Heart left ventricle (tissue), 16 donors: Measurements from ENCODE around the gene LAT. TPM values are rescaled to one million over a fixed set of nuclear protein-coding genes. Genes with fewer than 3 reads are reported as not detected.
A peak's percentile ranks its signal among the peaks of the same experiment; 100 is the strongest.

Experiments used
- ATAC-seq, 4 donors: fragments of 200-7000 bp; cut with Tn5 transposase; one replicate each; pipeline ENCODE4 v1.9.1; 2020 to 2022; ENCODE audit warnings: moderate library complexity in 4 of 4, mild to moderate bottlenecking in 3 of 4, moderate number of reproducible peaks in 1 of 4
- DNase-seq, 5 donors: peaks; one replicate each; pipeline ENCODE4 v3.0.0-alpha.2; 2020
- H3K27ac ChIP-seq, 12 donors: fragments of 200-600 bp; sonication (generic) in 4 of 12; one replicate each; pipeline versions ENCODE4 v1.5.0 to v1.8.0; 2016 to 2022; ENCODE audit warnings: mild to moderate bottlenecking in 2 of 12
- H3K27me3 ChIP-seq, 9 donors: fragments of 200-600 bp; sonication (generic) in 2 of 9; one replicate each; pipeline versions ENCODE4 v1.5.1 to v1.8.0; 2016 to 2022; ENCODE audit warnings: mild to moderate bottlenecking in 3 of 9
- H3K36me3 ChIP-seq, 9 donors: fragments of 200-600 bp; sonication (generic) in 2 of 9; one replicate each; pipeline versions ENCODE4 v1.5.0 to v1.8.0; 2018 to 2022; ENCODE audit warnings: mild to moderate bottlenecking in 2 of 9
- H3K4me1 ChIP-seq, 12 donors: fragments of 200-600 bp; sonication (generic) in 4 of 12; one replicate each; pipeline versions ENCODE4 v1.5.0 to v1.8.0; 2016 to 2022; ENCODE audit warnings: mild to moderate bottlenecking in 3 of 12
- H3K4me3 ChIP-seq, 12 donors: fragments of 200-600 bp; sonication (generic) in 4 of 12; one replicate each; pipeline versions ENCODE4 v1.5.0 to v1.8.0; 2017 to 2022; ENCODE audit warnings: mild to moderate bottlenecking in 9 of 12, moderate library complexity in 4 of 12
- H3K9me3 ChIP-seq, 12 donors: fragments of 200-600 bp; sonication (generic) in 4 of 12; one replicate each; pipeline versions ENCODE4 v1.5.0 to v1.8.0; 2016 to 2022; ENCODE audit warnings: mild to moderate bottlenecking in 1 of 12
- POLR2A ChIP-seq, 2 donors: fragments of 450-650 bp; IDR thresholded peaks; one replicate each; pipeline ENCODE4 v1.6.1; 2017; ENCODE audit warnings: antibody characterized with exemption in 2 of 2, mild to moderate bottlenecking in 2 of 2, moderate library complexity in 2 of 2
- WGBS, 4 donors: extraction: QIAGEN DNeasy Blood & Tissue Kit in 2 of 4; methylation state at CpG; one replicate each; pipeline versions ENCODE4 v1.1.5 to v1.1.7; 2013 to 2018; 5-methylcytosine and 5-hydroxymethylcytosine counted together
- intact Hi-C, 10 donors: fragments of 100-400 bp; cut with DNase I; formaldehyde crosslinking; loops; one replicate each; pipeline versions ENCODE4 v1.11.1 to v1.14.2; 2022
- polyA plus RNA-seq, 2 donors: library from polyadenylated mRNA; stranded (reverse); fragments of 200-250 nt; gene quantifications; one replicate each; pipeline ENCODE4 v1.2.3, GENCODE V29; 2013
- total RNA-seq, 9 donors: library from RNA; depleted of rRNA in 2 of 9; stranded (reverse); fragments of >200 nt in 2 of 9; fragmentation: NEBNext Ultra II Directional in 3 of 9; extraction: Animal tissue kit (Norgen Biotek cat#: 25700) in 3 of 9; gene quantifications; one replicate each; pipeline versions ENCODE4 v1.1.0 to v1.2.4, GENCODE V29; 2016 to 2023
- TF ChIP-seq, protein P1 (sequence below), 12 donors: fragments of 200-600 bp; sonication (generic) in 4 of 12; IDR thresholded peaks; one replicate each; pipeline versions ENCODE4 v1.5.0 to v1.8.0; 2018 to 2022; ENCODE audit warnings: antibody characterized with exemption in 12 of 12, mild to moderate bottlenecking in 5 of 12
- donor health status: ischemic (EF 13 %, LVEDD 7.1; RV severe dilation, severe dysfunction).
- donor health status: healthy with polysubstance abuse.
- donor health status: DM: no; HTN: yes; CAD: no.
- donor health status: DM: no; HTN: no; CAD: no.
- donor health status: ischemic (EF 25% LVEDD 6.9; RV normal size, moderate dysfunction).
- donor health status: ischemic (EF 25% LVEDD 5.7; RV mildly dilated, moderate dysfunction).
- donor health status: healthy.
- donor health status: DM: yes; HTN: yes; CAD: no.
- donor health status: ischemic (EF 35%, LVEDD 5.7; RV mildly dilated, moderate dysfunction).
- donor health status: nonischemic (EF 11% LVEDD 7.7; RV severe dilation, severe dysfunction).
- donor health status: DM: yes; HTN: yes; CAD: no.
- donor health status: PGD.
- donor health status: ischemic (EF 29% LVEDD 5.4; RV normal size, mild dysfunction).
- donor health status: nonischemic (EF 23%, LVEDD 6.1; RV moderate dilation, normal function).

The LAT gene
- total and polyA plus RNA-seq, 11 donors, result 0.62 to 7.7 (median 1.4) TPM; not detected in 1

DNA sequence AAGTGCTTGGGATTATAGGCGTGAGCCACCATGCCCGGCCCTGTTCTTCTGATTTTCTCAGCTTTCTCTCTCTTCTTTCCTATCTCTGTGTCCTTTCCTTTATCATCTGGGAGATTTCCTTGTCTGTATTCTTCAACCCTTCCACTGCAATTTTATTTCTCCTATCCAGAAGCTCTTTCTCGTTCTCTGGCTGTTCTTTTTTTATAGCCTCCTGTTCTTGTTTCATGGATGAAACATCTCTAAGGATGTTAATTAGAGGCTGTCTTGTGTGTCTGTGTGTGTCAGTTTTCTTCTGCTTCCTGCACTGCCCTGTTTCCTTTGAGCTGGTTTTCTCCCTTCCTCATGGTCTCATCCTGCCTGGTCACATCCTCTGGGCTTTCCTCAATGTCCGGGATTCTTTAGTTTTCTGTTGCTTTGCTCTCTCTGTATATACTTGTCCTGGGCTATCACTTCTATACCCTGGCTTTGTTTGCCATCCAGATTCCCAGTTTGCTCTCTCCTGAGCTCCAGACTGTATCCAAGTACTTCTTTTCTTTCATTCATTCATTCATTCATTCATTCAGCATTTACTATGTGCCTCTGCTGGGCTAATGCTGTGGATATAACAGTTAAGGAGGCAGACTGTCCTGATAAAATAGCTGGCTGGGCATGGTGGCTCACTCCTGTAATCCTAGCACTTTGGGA lies 2.5 kb downstream of the LAT start:
- Histone ChIP-seq H3K27me3 (no peaks in the 10 kb centered on the region), H3K4me1 (peaks cover 0 to 13% (median 0%) of the 10 kb centered on the region in 12 donors), H3K4me3 (peak overlapping the region in 1 of 12 donors; percentile 61), H3K27ac (no peak overlapping the region), H3K9me3 (peaks cover 0 to 12% (median 6%) of the 10 kb centered on the region in 12 donors), H3K36me3 (peaks cover 0 to 68% (median 39%) of the 10 kb centered on the region in 9 donors)
- intact Hi-C loops, result no loop called here
- ATAC-seq, result no peak
- DNase-seq, result no peak
- TF ChIP-seq, protein P1, sequence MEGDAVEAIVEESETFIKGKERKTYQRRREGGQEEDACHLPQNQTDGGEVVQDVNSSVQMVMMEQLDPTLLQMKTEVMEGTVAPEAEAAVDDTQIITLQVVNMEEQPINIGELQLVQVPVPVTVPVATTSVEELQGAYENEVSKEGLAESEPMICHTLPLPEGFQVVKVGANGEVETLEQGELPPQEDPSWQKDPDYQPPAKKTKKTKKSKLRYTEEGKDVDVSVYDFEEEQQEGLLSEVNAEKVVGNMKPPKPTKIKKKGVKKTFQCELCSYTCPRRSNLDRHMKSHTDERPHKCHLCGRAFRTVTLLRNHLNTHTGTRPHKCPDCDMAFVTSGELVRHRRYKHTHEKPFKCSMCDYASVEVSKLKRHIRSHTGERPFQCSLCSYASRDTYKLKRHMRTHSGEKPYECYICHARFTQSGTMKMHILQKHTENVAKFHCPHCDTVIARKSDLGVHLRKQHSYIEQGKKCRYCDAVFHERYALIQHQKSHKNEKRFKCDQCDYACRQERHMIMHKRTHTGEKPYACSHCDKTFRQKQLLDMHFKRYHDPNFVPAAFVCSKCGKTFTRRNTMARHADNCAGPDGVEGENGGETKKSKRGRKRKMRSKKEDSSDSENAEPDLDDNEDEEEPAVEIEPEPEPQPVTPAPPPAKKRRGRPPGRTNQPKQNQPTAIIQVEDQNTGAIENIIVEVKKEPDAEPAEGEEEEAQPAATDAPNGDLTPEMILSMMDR (IDR thresholded peaks at IDR 0.05), result no peak
- TF ChIP-seq POLR2A (IDR thresholded peaks at IDR 0.05), result no peak
- WGBS, 4 donors, result 97 to 98% (median 98%) methylated on average over 4 of the region's 4 CpGs

DNA sequence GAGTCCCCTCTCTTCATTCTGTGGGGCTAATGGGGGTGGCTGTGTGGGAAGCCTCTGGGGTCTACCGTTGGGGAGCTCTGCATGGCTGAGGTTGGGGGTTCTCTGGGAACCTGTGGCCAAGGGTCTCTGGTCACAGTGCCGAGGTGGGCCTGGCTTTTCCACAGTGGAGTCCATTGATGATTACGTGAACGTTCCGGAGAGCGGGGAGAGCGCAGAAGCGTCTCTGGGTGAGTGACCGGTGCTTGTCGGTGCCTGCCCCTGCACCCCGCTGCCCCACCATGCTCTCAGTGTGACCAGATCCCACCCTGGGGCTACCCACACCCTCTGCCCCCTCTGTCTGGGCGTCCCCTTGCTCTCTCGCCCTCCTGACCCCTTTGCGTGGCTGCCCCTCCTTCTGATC lies 4.5 kb downstream of the LAT start:
- no peak overlapping the region for H3K27ac ChIP-seq
- H3K9me3 ChIP-seq, result peaks cover 0 to 12% (median 6%) of the 10 kb centered on the region in 12 donors
- DNase-seq (no peak), ATAC-seq (no peak)
- intact Hi-C loops, result no loop called here
- TF ChIP-seq, protein P1 (IDR thresholded peaks at IDR 0.05), result no peak
- TF ChIP-seq POLR2A (IDR thresholded peaks at IDR 0.05), result no peak
- peaks cover 0 to 7% (median 0%) of the 10 kb centered on the region in 12 donors for H3K4me1 ChIP-seq
- peaks cover 0 to 48% (median 18%) of the 10 kb centered on the region in 9 donors for H3K36me3 ChIP-seq
- WGBS, 4 donors, result 93 to 97% (median 96%) methylated on average over 8 to 14 of the region's 14 CpGs
- H3K4me3 ChIP-seq, result no peak overlapping the region
- peaks cover 0 to 7% (median 0%) of the 10 kb centered on the region in 9 donors for H3K27me3 ChIP-seq

DNA sequence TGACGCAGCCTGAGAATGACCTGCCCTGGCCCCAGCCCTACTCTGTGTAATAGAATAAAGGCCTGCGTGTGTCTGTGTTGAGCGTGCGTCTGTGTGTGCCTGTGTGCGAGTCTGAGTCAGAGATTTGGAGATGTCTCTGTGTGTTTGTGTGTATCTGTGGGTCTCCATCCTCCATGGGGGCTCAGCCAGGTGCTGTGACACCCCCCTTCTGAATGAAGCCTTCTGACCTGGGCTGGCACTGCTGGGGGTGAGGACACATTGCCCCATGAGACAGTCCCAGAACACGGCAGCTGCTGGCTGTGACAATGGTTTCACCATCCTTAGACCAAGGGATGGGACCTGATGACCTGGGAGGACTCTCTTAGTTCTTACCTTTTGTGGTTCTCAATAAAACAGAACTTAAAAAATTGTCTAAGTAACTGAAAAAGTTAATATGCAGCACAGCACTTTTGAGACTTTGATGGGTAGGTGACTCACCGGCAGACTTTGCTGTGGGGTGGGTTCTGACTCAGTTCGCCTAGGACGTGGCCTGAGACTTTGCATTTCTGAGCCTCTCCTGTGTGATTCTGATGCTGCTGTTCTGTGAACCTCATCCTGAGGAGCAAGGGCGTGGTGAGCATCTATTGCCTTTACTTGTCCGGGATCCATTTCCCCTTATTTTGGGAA lies 5.7 kb downstream of the LAT start:
- Histone ChIP-seq H3K4me3 (no peak overlapping the region), H3K27me3 (peaks cover 0 to 8% (median 0%) of the 10 kb centered on the region in 9 donors), H3K36me3 (peaks cover 0 to 42% (median 17%) of the 10 kb centered on the region in 9 donors), H3K27ac (no peak overlapping the region), H3K4me1 (no peaks in the 10 kb centered on the region), H3K9me3 (peaks cover 0 to 12% (median 6%) of the 10 kb centered on the region in 12 donors)
- no peak for DNase-seq
- TF ChIP-seq, protein P1 (IDR thresholded peaks at IDR 0.05), result no peak
- TF ChIP-seq POLR2A (IDR thresholded peaks at IDR 0.05), result no peak
- WGBS, 4 donors, result 92 to 95% (median 94%) methylated on average over 11 of the region's 11 CpGs
- intact Hi-C loops, result no loop called here
- peak in 1 of 4 donors; percentile 17 for ATAC-seq

DNA sequence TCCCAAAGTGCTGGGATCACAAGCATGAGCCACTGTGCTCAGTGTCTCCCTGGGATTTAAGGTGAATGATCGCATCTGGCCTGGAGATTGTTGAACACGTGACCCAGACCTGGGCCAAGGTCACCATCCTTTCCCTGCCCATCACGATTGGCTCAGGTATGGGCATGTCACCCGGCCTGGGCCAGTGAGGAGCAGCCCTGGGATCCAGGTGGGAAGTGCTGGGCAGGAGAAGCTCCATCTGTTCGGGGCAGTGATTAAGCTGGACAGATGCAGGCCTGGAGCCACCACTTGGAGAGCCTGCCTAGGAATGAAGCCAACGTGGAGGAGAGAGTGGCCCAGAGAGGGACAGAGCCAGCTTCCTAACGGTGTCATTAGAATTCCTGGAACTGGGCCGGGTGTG lies 6.8 kb downstream of the LAT start:
- no peak overlapping the region for H3K4me3 ChIP-seq
- DNase-seq, result no peak
- WGBS, 4 donors, result 61 to 71% (median 68%) methylated on average over 8 of the region's 8 CpGs
- peaks cover 0 to 38% (median 14%) of the 10 kb centered on the region in 9 donors for H3K36me3 ChIP-seq
- ATAC-seq, result no peak
- peaks cover 0 to 10% (median 5%) of the 10 kb centered on the region in 12 donors for H3K9me3 ChIP-seq
- H3K27me3 ChIP-seq, result peaks cover 0 to 8% (median 0%) of the 10 kb centered on the region in 9 donors
- no peaks in the 10 kb centered on the region for H3K4me1 ChIP-seq
- intact Hi-C loops, result no loop called here
- TF ChIP-seq, protein P1 (IDR thresholded peaks at IDR 0.05), result no peak
- no peak for TF ChIP-seq POLR2A (IDR thresholded peaks at IDR 0.05)
- H3K27ac ChIP-seq, result no peak overlapping the region
